Activated CD4-positive, alpha-beta T cell treated with anti-CD3 and anti-CD28 coated beads, Interleukin-2, amount 10 ng/mL, durations not matched to agents 7 days and 5 days (primary cell): ENCODE data around the gene SLC27A5. TPM values are rescaled to one million over a fixed set of nuclear protein-coding genes. Genes with fewer than 3 reads are reported as not detected.

Experiments used
- CTCF ChIA-PET: fragments of 350-600 bp; sonication (Branson Sonifier 250); formaldehyde crosslinking; loops from one replicate; lab custom pipeline; 2021; ENCODE audit warnings: antibody characterized with exemption; lab: Charles Lee
- POLR2A ChIA-PET: fragments of 350-600 bp; sonication (Branson Sonifier 250); formaldehyde crosslinking; loops from one replicate; lab custom pipeline; 2021; ENCODE audit warnings: antibody characterized with exemption; lab: Charles Lee
- DNase-seq: peaks from one replicate; pipeline ENCODE4 v3.0.0-alpha.2; 2020
- H3K27ac Mint-ChIP-seq: one replicate; pipeline ENCODE4 v1.8.0; 2021; ENCODE audit warnings: mild to moderate bottlenecking, moderate library complexity, mixed read lengths
- H3K27me3 Mint-ChIP-seq: one replicate; pipeline ENCODE4 v1.8.0; 2021; ENCODE audit warnings: mixed read lengths
- H3K36me3 Mint-ChIP-seq: one replicate; pipeline ENCODE4 v1.8.0; 2021; ENCODE audit warnings: low read depth, mixed read lengths
- H3K4me1 Mint-ChIP-seq: one replicate; pipeline ENCODE4 v1.8.0; 2021; ENCODE audit warnings: mixed read lengths
- H3K4me3 Mint-ChIP-seq: one replicate; pipeline ENCODE4 v1.8.0; 2021; ENCODE audit warnings: mild to moderate bottlenecking, moderate library complexity, mixed read lengths
- H3K9me3 Mint-ChIP-seq: one replicate; pipeline ENCODE4 v1.8.0; 2021; ENCODE audit warnings: mixed read lengths
- total RNA-seq, 2 experiments: library from RNA; stranded (reverse); gene quantifications; one replicate each; pipeline ENCODE4 v1.2.3, GENCODE V29; 2021

SLC27A5 gene, protein sequence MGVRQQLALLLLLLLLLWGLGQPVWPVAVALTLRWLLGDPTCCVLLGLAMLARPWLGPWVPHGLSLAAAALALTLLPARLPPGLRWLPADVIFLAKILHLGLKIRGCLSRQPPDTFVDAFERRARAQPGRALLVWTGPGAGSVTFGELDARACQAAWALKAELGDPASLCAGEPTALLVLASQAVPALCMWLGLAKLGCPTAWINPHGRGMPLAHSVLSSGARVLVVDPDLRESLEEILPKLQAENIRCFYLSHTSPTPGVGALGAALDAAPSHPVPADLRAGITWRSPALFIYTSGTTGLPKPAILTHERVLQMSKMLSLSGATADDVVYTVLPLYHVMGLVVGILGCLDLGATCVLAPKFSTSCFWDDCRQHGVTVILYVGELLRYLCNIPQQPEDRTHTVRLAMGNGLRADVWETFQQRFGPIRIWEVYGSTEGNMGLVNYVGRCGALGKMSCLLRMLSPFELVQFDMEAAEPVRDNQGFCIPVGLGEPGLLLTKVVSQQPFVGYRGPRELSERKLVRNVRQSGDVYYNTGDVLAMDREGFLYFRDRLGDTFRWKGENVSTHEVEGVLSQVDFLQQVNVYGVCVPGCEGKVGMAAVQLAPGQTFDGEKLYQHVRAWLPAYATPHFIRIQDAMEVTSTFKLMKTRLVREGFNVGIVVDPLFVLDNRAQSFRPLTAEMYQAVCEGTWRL
- total RNA-seq, result 10 to 100 TPM in 1 of 2 experiments, 1 to 10 TPM in 1; 9.8 to 10.2 TPM

DNA sequence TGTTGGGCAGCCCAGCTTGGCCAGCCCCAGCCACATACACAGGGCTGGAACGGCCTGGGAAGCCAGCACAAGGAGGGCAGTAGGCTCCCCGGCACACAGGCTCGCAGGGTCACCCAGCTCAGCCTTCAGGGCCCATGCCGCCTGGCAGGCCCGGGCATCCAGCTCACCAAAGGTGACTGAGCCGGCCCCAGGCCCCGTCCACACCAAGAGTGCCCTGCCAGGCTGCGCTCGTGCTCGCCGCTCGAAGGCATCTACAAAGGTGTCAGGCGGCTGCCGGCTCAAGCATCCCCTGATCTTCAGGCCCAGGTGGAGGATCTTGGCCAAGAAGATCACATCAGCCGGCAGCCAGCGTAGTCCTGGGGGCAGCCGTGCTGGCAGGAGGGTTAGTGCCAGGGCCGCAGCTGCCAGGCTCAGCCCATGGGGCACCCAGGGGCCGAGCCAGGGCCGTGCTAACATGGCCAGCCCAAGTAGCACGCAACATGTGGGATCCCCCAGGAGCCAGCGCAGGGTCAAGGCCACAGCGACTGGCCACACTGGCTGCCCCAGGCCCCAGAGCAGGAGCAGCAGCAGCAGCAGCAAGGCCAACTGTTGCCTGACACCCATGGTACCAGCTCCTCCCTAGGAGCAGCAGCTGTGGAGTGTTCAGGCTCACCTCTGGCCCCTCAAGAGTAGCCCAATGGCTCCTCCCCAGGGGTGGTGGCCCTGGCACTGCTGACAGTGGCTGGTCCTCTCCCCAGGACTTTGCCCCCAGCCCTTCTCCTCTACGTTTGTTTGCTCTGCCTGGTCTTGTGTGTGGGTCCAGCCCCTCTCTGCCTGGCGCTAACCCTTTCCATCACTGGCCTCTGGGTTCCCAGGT is at the start of gene SLC27A5:
TSS of gene SLC27A5 (minus strand) at position 640 of the 856 bp plus-strand sequence. CDS start at position 603, 37 bp downstream.
- POLR2A ChIA-PET, result no interaction called here

DNA sequence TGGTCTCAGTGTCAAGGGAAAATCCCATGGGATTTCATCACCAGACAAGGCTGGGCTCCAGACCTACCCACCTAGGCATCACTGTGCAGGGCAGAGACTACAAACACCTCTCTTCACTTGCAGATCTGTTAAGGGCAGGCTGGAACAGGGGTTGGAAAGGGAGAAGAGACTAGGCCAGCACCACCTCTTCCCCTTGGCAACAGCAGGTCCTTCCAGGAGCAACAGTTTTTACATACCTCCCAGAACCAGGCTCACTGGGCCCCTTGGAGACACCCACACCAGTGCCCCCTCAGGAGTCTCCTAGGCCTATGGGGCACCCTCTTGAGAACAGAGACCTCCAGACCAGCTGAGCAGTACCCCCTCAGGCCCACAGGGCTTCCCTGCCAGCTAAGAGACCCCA is 49.1 kb upstream of the SLC27A5 start:
- Mint-ChIP-seq H3K9me3 (no peaks in the 10 kb centered on the region), H3K4me1 (peaks cover 68% of the 10 kb centered on the region), H3K4me3 (peak overlapping the region; percentile 90), H3K27ac (peak overlapping the region; percentile 99), H3K27me3 (no peaks in the 10 kb centered on the region), H3K36me3 (peaks cover 38% of the 10 kb centered on the region)
- CTCF ChIA-PET, result interaction anchor here (0.6 to 2.3 kb wide), 4 partner anchors 9 to 221 kb away, joined by 3 to 14 read pairs (median 4); partner anchors contain the start of gene MZF1
- DNase-seq, result no peak
- POLR2A ChIA-PET, result interaction anchor here (1.5 kb wide), 1 partner anchor 15 kb away, joined by 3 read pairs; no protein-coding TSS in a partner anchor

More for the DNA sequence above, at the start of gene SLC27A5:
- H3K4me1 Mint-ChIP-seq, result peaks cover 25% of the 10 kb centered on the region
- H3K9me3 Mint-ChIP-seq, result peaks cover 10% of the 10 kb centered on the region
- CTCF ChIA-PET, result interaction anchor here (1.1 to 2.1 kb wide), 3 partner anchors 9 to 70 kb away, joined by 3 to 9 read pairs (median 3); partner anchors contain the start of gene ZBTB45
- no peaks in the 10 kb centered on the region for H3K27me3 Mint-ChIP-seq
- H3K27ac Mint-ChIP-seq, result no peak within 1 kb of the TSS
- H3K36me3 Mint-ChIP-seq, result peaks cover 16% of the 10 kb centered on the region
- no peak for DNase-seq
- no peak within 1 kb of the TSS for H3K4me3 Mint-ChIP-seq

DNA sequence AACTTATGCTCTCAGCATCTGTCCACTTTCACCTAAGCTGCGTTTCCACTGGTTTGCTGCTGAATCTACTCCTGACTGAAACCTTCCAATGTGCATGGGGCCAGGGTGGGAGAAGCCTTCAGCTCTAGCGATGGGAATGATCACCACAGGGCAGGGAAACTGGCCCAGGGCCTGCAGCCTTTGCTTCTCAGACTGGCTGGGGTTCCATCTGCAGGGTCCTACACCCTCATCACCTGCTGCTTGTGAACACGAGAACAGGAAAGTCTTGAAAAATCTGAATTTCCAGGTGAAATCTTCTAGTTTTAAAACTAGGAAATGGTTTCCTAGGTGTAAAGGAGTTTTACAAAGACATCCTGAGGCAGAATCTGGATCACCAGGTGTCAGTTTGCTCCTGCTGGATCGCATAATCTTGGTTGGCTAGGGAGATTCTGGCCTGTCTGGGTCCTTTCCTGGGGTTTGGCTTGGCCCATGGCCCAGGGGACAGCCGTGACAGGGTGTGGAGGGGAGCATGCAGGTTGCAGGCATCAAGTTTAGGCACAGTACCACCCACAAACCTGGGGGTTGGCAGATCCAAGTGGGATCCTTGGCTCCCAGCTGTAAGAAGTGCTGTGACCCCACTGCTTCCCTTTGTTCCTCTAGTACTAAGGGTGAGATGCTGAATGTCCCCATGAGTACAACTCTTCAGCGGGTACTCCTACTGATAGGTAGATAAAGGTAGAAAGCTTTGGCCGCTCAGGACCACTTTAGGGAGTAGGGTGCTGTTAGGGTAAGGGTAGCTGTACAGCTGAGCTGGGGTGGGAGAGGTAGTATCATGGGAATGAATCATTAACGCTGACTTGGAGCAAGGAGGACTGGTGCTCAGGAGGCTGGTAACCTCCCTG is 48.5 kb upstream of the SLC27A5 start:
- H3K9me3 Mint-ChIP-seq, result no peaks in the 10 kb centered on the region
- H3K4me1 Mint-ChIP-seq, result peaks cover 70% of the 10 kb centered on the region
- ChIA-PET CTCF (interaction anchor here (0.8 to 1.7 kb wide), 4 partner anchors 9 to 46 kb away, joined by 3 to 5 read pairs (median 4); partner anchors contain the start of gene ZBTB45), POLR2A (interaction anchor here (1.0 to 1.5 kb wide), 2 partner anchors 12 to 16 kb away, joined by 3 to 7 read pairs; no protein-coding TSS in a partner anchor)
- peak overlapping the region; percentile 90 for H3K4me3 Mint-ChIP-seq
- H3K36me3 Mint-ChIP-seq, result peaks cover 42% of the 10 kb centered on the region
- peak overlapping the region; percentile 99 for H3K27ac Mint-ChIP-seq
- no peak for DNase-seq
- no peaks in the 10 kb centered on the region for H3K27me3 Mint-ChIP-seq

DNA sequence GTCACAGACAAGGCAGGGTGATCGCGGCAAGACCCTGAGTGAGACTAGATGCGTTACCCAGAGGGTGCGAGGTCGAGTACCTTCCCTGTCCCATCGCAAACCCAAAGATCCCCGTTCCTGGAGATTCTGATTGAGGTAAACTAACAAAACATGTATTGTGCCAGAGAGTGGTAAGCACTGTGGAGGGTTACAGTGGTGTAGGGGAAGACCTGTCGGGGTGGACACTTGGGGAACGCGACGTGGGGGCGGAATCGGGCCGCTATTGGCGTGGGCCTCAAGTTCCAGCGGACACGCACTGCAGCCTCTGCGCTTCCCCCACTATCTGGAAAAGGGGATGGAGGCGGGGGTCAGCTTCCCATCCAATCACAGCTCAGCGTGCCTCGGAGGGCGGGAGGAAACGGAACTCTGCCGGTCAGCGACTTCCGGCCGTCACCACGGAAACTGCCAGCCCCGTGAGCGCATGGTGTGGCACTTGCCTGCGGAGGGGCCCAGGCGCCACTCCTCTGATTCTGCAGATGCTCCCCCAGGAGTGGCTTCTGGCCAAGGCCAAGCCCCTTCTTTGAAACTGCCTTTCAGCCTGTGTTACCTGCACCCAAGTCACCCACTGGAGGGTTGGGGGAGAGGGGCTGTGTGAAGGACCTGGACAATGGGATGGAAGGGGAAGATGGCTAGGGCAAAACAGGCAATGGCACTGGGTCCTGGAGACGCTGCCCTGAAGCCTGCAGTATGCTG is 47.6 kb upstream of the SLC27A5 start:
- Mint-ChIP-seq H3K36me3 (peaks cover 46% of the 10 kb centered on the region), H3K27ac (peak overlapping the region; percentile 99), H3K4me3 (peak overlapping the region; percentile 90), H3K9me3 (no peaks in the 10 kb centered on the region), H3K4me1 (peaks cover 74% of the 10 kb centered on the region), H3K27me3 (no peaks in the 10 kb centered on the region)
- CTCF ChIA-PET, result interaction anchor here (1.5 to 1.7 kb wide), 2 partner anchors 12 to 39 kb away, joined by 4 to 5 read pairs; partner anchors contain the start of gene ZBTB45
- DNase-seq, result peak; percentile 82
- POLR2A ChIA-PET, result interaction anchor here (1.0 to 1.5 kb wide), 2 partner anchors 12 to 17 kb away, joined by 3 to 7 read pairs; no protein-coding TSS in a partner anchor

DNA sequence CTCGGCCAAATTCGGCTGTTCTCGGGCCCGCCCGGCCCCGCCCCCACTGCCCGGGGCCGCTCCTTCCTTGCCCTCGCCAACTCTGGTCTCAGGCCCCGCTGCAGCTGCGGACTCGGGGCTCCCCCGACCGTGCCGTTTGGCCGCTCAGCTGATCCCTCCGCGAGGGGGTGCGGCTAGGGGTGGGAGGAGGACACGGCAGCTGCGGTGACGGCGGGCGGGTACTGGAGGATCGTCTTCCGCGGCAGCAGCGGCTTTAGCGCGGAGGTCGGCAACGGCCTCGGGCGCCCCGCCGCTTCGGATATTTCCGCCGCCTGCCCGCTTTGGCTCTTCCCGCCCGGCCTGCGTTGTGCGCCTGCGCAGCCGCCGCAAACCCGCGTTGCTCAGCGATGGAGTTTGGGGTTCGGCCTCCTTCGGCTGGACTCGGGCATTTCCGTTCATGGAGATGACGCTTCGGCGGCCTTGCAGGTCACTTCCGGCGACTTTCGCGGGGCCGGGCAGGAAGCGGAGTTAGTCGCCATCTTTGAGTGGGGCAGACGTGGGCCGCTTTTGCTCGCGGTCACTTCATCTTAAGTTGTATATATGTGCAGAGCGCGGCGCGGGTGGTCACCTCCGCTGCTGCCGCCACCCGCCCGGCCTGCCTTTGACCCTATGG is 47.0 kb upstream of the SLC27A5 start:
- H3K9me3 Mint-ChIP-seq, result no peaks in the 10 kb centered on the region
- peaks cover 45% of the 10 kb centered on the region for H3K36me3 Mint-ChIP-seq
- peak overlapping the region; percentile 99 for H3K27ac Mint-ChIP-seq
- POLR2A ChIA-PET, result interaction anchor here (1.0 kb wide), 1 partner anchor 13 kb away, joined by 7 read pairs; no protein-coding TSS in a partner anchor
- H3K4me1 Mint-ChIP-seq, result peaks cover 72% of the 10 kb centered on the region
- H3K4me3 Mint-ChIP-seq, result peak overlapping the region; percentile 90
- peak; percentile 100 for DNase-seq
- CTCF ChIA-PET, result interaction anchor here (1.1 to 1.7 kb wide), 3 partner anchors 11 to 38 kb away, joined by 3 to 5 read pairs (median 4); partner anchors contain the start of gene ZBTB45
- H3K27me3 Mint-ChIP-seq, result no peaks in the 10 kb centered on the region

DNA sequence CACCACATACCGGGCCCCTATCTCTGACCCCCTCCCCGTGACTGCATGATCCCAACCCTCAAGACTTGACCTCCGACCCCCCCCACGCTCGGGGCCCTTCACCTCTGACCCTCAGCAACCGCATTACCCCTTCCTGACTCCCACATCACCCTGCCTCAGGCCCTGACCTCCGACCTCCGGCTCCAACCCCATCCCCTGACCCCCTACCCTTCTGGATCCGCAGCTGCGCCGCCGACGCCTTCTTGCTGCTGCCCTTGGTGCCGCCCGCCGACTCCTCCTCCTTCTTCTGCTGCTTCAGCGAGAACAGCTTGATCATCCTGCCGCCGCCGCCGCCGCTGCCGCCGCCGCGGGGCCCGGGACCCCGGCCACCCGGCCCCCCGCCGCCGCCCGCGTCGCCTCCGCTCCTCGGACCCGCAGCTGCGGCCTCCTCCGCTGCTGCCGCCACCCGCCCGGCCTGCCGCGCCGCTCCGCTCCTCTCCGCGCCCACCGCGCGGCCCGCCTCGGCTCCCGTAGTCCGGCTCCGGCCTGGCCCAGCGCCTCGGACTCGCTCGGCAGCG is 46.4 kb upstream of the SLC27A5 start, which contains the start of gene UBE2M:
TSS of gene UBE2M (minus strand) at position 546 of the 557 bp plus-strand sequence. CDS start at position 316, 230 bp downstream.
- Mint-ChIP-seq H3K27me3 (no peaks in the 10 kb centered on the region), H3K27ac (peak within 1 kb of the TSS; percentile 99), H3K9me3 (no peaks in the 10 kb centered on the region), H3K36me3 (peaks cover 44% of the 10 kb centered on the region), H3K4me3 (peak within 1 kb of the TSS; percentile 90), H3K4me1 (peaks cover 69% of the 10 kb centered on the region)
- ChIA-PET POLR2A (no interaction called here), CTCF (interaction anchor here (1.1 to 1.7 kb wide), 2 partner anchors 11 to 38 kb away, joined by 3 to 5 read pairs; partner anchors contain the start of gene ZBTB45)
- peak; percentile 69 for DNase-seq

DNA sequence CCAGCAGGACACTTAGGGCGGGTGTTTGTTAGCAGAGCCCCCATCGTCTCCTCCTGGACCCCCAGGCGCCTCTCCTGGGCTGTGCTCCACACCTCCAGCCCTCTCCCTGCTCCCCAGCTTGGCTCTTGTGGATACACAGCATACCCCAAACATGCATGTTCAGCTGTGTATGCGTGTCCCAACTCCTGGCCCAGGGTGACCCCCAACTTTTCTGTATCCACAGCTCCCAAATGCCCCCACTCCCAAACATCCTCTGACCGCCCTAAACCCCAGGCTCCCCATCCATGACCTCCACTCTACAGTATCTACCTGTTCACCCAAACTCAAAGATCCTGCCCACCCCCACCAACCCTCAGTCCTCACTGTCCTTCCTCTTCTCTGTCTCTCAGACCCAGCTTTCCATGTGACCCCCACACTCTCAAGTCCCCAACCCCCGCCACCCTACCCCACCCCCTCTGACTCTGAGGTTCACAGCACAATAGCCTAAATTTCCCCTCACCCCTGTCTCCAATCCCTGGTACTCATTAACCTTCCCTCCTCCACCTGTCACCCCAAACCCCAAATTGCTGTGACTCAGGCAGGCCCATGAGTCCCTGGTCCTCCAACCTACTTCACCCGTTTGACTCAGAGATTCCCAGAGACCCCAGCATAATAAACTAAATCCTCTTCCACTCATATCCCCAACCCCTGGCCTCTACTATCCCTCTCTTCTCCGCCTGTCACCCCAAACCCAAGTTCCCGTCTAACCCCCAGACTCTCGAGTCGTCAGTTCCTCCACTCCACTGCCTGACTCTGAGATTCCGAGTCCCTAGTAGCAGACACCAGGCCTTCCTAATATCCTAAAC is 45.7 kb upstream of the SLC27A5 start:
- POLR2A ChIA-PET, result no interaction called here

DNA sequence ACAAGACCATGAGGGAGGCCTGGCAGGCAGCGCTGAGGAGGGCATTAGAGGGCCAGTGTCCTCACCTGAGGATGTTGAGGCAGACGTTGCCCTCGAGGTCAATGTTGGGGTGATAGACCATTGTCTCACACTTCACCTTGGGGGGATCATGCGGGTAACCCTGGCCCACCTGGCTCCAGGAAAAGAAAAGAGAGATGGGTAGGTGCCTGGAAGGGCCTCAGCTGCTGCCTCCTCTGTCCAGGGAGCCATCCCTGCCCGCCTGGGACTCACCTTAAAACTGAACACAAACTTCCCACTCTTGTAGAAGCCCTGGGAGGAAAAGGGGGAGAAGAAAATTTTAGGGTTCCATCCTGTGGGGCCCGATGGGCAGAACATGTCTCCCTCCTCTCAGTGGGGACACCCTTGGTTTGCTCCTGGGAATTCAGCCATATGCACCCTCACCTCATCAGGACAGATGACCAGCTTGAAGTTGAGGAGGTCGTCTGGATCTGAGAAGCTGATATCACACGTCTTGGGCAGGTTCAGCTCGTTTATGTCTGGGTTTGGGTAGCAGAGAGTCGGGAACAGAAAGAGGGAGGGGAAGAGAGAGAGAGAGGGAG is 44.9 kb upstream of the SLC27A5 start:
- Mint-ChIP-seq H3K9me3 (no peaks in the 10 kb centered on the region), H3K27ac (peak overlapping the region; percentile 94), H3K36me3 (peaks cover 56% of the 10 kb centered on the region), H3K4me3 (peak overlapping the region; percentile 90), H3K27me3 (no peaks in the 10 kb centered on the region), H3K4me1 (peaks cover 69% of the 10 kb centered on the region)
- CTCF ChIA-PET, result interaction anchor here (0.8 to 1.2 kb wide), 2 partner anchors 9 to 11 kb away, joined by 3 read pairs; no protein-coding TSS in a partner anchor
- POLR2A ChIA-PET, result no interaction called here
- no peak for DNase-seq

More for the DNA sequence above, 45.7 kb upstream of the SLC27A5 start:
- Mint-ChIP-seq H3K4me1 (peaks cover 73% of the 10 kb centered on the region), H3K4me3 (peak overlapping the region; percentile 90), H3K9me3 (no peaks in the 10 kb centered on the region), H3K36me3 (peaks cover 49% of the 10 kb centered on the region), H3K27me3 (no peaks in the 10 kb centered on the region), H3K27ac (peak overlapping the region; percentile 97)
- CTCF ChIA-PET, result interaction anchor here (0.8 to 1.2 kb wide), 2 partner anchors 10 to 12 kb away, joined by 3 read pairs; no protein-coding TSS in a partner anchor
- no peak for DNase-seq
